KOPT-K1 (cell line): ENCODE data around the gene CUX1.
"Not testable (repeated sequence)": the region's sequence is repeated elsewhere in the genome, so short reads cannot be mapped to it uniquely, and the experiment has no call there.

ENCODE experiments used
- H3K27ac ChIP-seq: fragments of 200-600 bp; sonication (generic); 2 replicates; pipeline ENCODE4 v1.5.1; 2016; ENCODE audit warnings: antibody characterized with exemption, mild to moderate bottlenecking, low read depth, low read length; ENCODE audit not compliant: poor library complexity, severe bottlenecking
- H3K36me3 ChIP-seq: fragments of 200-600 bp; sonication (generic); 2 replicates; pipeline ENCODE4 v1.5.1; 2017; ENCODE audit warnings: antibody characterized with exemption, mild to moderate bottlenecking, low read length, moderate library complexity; ENCODE audit not compliant: insufficient read depth
- H3K9me3 ChIP-seq: fragments of 200-600 bp; sonication (generic); 2 replicates; pipeline ENCODE4 v1.5.1; 2017; ENCODE audit warnings: antibody characterized with exemption, low read length, mild to moderate bottlenecking; ENCODE audit not compliant: insufficient read depth, poor library complexity, severe bottlenecking

Gene CUX1

DNA sequence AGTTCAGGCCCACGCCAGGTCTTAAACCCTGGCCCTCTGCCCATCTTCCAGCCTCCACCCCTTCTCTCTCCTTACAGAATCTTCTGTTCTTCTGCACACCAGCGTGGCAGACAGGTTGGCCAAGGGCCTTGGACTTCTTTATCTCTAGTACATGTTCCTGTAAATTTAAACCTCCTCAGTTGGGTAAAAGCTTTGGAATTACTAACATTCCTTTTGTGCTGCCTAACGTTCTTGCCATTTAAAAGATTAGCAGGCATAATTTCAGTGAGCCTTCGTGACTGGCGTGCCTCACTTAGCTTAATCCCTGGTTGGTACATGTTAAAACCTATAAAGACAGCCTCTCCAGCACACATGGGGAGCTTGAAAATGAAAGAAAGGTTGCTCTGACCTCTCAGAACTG, 192.2 kb downstream of the CUX1 start:
- H3K27ac ChIP-seq: no peak overlapping the region
- H3K36me3 ChIP-seq: 0 out of 2 replicates have a peak, but pooled peaks cover 9% of the 10 kb centered on the region
- H3K9me3 ChIP-seq: no peaks in the 10 kb centered on the region

DNA sequence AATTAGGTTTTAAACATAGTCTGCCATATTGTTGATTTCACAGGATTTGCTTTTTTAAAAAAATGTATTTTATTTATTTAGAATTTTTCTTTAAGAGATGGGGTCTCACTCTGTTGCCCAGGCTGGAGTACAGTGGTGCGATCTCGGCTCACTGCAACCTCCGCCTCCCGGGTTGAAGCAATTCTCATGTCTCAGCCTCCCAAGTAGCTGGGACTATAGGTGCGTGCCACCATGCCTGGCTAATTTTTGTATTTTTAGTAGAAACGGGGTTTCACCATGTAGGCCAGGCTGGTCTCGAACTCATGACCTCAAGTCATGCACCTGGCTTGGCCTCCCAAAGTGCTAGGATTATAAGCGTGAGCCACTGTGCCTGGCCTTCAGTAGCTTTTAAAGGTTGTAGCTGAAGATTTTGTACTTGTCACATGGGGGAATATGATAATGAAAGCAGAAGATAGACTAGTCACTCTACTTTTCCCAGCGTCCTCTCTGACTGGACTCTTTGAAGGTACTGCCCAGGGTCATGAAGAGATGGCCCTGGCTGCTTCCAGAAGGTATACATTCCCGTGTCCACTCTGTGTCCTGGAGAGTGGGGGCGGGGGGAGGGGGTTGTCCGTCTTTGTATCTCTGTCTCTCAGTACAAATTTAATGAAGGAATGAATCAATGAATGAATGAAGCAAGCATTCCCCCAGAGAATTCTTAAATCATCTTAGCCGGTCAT, 194.8 kb downstream of the CUX1 start:
- not testable (repeated sequence) for H3K9me3 ChIP-seq, H3K36me3 ChIP-seq, H3K27ac ChIP-seq

DNA sequence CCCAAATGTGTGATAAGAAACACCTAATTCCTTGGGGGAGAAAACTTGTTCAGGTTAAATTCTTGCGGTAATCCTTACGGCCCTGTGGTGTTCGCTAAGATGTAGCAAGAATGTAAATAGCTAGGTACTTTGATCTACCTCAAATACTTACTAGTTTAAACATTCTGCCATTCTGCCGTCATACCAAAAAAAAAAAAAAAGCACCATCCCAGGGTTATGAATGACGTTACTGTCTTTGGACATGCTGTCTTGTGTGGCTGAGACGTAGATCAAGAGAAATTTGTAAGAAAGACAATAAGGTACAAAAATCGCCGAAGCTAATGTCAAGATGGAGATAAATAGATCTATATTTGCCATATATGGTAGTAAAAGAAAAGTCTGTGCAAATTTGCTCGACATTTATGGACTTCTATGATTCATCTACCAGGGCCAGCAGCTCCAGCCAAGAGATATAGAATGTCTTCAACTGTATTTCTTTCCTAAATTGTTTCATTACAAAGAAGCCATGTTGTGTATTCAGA, 195.6 kb downstream of the CUX1 start:
- H3K36me3 ChIP-seq: 0 out of 2 replicates have a peak, but pooled peaks cover 9% of the 10 kb centered on the region
- no peak overlapping the region for H3K27ac ChIP-seq
- H3K9me3 ChIP-seq: no peaks in the 10 kb centered on the region

DNA sequence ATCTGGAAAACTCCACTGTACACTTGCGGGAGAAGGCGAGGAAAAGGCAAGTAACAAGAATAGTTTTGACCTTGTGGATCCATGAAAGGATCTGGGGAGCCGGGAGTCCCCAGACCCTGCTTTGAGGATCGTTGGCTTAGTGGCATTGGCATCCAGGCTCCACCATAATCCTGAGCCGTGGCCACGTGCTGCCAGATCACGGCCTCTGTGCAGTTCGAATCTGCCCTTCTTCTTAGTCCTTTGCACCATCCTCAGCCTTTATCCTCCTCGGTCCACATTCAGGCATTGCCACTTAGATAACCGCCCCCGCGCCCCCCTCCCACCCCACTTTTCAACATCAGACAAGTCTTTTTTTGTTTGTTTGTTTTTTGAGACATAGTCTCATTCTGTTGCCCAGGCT, 201.4 kb downstream of the CUX1 start:
- Histone ChIP-seq H3K27ac (no peak overlapping the region), H3K36me3 (peaks cover 15% of the 10 kb centered on the region; the same call in 1 of the 2 replicates), H3K9me3 (no peaks in the 10 kb centered on the region)

DNA sequence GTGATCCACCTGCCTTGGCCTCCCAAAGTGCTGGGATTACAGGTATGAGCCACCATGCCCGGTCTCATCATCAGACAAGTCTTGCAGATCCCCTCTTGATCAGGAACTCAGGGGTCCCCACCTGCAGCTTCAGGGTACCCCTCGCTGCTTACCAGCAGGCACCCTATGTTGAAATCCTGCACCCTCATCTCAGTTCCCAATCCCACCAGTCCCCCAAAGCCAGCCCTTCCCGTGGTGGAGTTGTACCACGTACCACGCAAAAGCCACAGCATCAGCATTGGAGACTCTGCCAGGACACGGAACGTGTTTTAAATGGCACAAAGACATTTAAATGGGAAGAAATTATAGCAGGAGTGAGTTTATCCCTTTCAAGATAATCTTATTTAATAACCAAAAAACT, 202.0 kb downstream of the CUX1 start:
- no peaks in the 10 kb centered on the region for H3K9me3 ChIP-seq
- H3K27ac ChIP-seq: no peak overlapping the region

DNA sequence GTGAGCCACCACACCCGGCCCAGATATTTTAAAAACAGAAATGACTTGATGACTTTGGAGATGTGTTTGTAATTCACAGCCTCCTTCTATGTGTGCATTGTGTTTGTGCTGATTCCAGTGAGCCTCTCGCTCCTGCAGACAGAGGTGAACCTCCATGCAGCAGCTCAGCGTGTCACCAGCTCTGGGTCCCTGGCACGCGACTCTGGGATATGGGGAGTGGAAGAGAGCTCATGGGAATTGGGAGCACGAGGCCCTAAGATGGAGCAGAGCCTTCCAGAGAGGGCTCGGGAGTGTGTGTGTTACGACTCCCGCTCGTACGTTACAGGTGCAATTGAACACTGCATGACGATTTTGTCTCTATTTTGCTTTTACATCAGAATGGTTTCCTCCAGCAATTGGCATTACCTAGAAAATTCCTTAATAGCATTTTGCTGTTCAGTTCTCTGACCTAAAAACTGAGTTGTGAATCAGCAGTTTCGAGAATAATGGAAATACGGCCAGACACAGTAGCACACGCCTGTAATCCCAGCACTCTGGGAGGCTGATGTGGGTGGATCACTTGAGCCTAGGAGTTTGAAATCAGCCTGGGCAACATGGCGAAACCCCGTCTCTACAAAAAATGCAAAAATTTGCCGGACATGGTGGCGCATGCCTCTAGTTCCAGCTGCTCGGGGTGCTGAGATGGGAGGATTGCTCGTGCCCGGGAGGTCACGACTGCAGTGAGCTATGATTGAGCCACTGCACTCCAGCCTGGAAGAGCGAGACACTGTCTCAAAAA, 204.6 kb downstream of the CUX1 start:
- Histone ChIP-seq H3K36me3 (peaks cover 9% of the 10 kb centered on the region; the same call in 1 of the 2 replicates), H3K9me3 (no peaks in the 10 kb centered on the region), H3K27ac (no peak overlapping the region)

More for the DNA sequence above, 202.0 kb downstream of the CUX1 start:
- H3K36me3 ChIP-seq: peaks cover 9% of the 10 kb centered on the region; the same call in 1 of the 2 replicates

DNA sequence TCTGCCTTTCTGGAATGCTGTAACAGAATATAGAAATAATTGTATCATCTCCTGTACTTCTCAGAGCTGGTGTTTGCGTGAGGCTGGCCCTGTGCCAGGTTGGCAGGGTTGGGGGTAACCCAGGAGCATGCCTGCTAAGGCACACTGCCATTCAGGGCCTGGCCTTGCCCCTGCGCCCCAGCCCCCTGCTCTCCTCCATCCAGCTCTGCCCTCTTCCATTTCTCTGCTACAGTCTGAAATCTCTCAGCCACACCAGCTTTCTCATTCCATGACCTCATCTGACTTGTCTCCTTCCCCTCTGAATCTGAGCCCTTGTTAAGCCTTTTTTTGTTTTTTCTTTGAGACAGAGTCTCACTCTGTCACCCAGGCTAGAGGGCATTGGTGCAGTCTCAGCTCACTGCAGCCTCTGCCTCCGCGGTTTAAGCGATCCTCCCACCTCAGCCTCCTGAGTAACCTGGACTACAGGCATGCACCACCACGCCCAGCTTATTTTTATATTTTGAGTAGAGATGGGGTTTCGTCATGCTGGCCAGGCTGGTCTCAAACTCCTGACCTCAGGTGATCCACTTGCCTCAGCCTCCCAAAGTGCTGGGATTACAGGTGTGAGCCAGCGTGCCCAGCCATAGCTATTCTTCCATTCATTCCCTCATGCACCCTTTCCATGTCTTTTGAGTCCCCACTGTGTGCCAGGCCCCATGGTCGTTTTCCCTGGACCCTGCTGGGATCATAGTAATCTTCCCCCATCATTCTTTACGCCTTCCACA, 206.8 kb downstream of the CUX1 start:
- peaks cover 13% of the 10 kb centered on the region; the same call in 1 of the 2 replicates for H3K36me3 ChIP-seq
- H3K27ac ChIP-seq: peak overlapping the region; percentile 100
- no peaks in the 10 kb centered on the region for H3K9me3 ChIP-seq

DNA sequence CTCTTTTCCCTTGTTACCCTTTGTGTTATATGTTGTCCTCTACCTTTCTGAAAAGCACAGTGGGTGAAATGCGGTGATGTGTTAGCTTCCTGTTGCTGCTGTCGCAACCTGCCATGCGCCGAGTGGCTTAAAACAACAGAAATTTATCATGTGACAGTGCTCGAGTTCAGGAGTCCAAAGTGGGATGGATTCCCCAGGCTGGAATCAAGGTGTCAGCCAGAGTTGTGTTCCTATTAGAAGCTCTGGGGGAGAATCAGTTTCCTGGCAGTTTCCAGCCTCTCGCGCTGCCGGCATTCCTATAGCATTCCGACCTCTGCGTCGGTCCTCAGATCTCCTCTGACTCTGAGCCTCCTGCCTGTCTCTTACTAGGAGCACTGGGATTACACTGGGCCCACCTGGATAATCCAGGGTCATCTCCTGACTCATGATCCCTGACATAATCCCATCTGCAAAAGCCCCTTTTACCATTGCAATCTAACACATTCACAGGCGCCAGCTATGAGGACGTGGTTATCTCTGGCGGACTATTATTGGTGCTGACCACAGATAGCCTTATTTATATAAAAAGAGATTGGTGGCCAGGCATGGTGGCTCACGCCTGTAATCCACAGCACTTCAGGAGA, 207.5 kb downstream of the CUX1 start:
- Histone ChIP-seq H3K36me3 (peaks cover 20% of the 10 kb centered on the region; the same call in 1 of the 2 replicates), H3K9me3 (no peaks in the 10 kb centered on the region), H3K27ac (peak overlapping the region; percentile 100)

DNA sequence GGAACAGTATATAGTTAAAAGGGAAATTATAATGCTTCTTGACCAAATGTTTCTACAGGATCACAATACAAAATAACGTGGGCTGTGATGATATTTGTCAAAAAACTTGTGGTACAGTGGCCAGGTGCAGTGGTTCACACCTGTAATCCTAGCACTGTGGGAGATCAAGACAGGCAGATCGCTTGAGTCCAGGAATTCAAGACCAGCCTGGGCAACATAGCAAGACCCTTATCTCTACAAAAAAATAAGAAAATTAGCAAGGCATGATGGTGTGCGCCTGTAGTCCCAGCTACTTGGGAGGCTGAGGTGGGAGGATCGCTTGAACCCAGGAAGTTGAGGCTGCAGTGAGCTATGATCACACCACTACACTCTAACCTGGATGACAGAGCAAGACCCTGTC, 208.4 kb downstream of the CUX1 start:
- not testable (repeated sequence) for H3K9me3 ChIP-seq
- Histone ChIP-seq H3K36me3 (peaks cover 22% of the 10 kb centered on the region; the same call in 1 of the 2 replicates), H3K27ac (peak overlapping the region; percentile 100)

DNA sequence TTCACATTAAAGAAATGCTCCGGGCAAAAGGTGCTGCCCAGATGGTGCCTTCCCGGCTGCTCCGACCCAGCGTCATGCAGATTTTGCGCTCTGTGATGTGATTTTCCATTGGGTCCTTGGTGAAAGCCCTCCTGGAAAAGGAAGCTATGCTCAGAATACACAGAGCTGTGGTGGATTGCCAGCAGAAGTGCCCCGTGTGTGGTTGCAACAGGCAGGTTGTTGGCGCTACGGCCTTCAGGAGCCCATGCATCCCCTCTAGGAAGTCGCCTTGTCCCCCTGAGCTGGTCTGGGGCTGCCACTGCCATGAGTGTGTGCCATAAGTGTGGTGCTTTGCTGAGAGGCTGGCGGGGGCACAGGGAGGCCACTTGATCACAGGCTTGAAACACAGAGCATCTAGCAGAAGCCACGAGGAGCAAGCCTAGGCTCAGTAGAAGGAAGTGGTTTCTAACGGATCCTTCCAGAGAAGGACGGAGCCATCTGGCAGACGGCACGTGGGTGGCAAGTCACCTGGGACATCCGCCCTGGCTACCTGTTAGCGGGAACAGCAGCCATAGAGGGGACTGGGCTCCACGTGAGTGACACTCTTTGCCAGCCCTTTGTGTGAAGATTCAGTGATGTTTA, 210.9 kb downstream of the CUX1 start:
- Histone ChIP-seq H3K9me3 (no peaks in the 10 kb centered on the region), H3K27ac (peak overlapping the region; percentile 100), H3K36me3 (0 out of 2 replicates have a peak, but pooled peaks cover 16% of the 10 kb centered on the region)

DNA sequence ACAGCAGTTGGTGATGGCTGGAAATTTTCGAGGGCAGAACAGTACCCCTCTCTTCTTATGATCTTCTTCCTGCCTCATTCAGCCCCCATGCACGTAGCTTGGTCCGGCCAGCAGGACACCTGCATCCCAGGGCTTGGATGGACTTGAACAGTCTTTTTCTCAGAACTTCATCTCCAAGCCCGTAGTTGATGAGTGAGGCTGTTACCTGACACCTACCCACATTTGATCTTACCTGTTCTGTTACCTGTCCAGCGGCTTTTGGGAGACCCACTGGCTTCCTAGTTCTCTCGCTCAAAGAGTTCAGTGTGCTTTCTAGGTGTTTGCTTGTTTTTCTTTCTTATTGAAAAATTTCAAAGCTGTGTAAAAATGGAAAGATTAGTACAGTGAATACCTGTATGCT, 212.2 kb downstream of the CUX1 start:
- peak overlapping the region; percentile 100 for H3K27ac ChIP-seq
- H3K9me3 ChIP-seq: no peaks in the 10 kb centered on the region
- H3K36me3 ChIP-seq: 0 out of 2 replicates have a peak, but pooled peaks cover 16% of the 10 kb centered on the region

DNA sequence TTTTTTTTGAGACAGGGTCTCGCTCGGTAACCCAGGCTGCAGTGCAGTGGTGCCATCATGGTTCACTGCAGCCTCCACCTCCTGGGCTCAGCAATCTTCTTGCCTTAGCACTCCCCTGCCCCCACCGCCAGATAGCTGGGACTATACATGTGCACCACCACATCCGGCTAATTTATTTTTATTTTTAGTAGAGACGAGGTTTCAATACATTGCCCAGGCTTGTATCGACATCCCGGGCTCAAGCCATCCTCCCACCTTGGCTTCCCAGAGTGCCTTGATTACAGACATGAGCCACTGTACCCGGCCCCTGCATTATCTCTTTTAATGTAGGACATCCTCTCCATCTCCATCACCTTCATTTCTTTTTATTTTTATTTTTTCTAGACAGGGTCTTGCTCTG, 213.3 kb downstream of the CUX1 start:
- peak overlapping the region; percentile 100 for H3K27ac ChIP-seq

DNA sequence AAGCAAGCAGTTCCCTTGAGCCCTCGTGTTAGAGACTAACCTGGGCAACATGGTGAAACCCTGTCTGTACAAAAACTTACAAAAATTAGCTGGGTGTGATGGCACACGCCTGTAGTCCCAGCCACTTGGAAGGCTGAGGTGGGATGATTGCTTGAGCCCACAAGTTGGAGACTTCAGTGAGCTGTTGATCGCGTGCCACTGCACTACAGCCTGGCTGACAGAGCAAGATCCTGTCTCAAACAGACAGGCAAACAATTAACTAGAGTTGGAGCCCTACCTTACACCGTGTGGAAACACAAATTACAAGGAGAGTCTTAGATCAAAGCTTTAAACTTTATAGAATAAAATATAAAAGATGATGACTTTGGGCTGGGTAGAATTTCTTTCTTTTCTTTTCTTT, 219.5 kb downstream of the CUX1 start:
- H3K27ac ChIP-seq: no peak overlapping the region
- H3K36me3 ChIP-seq: peaks cover 7% of the 10 kb centered on the region
- no peaks in the 10 kb centered on the region for H3K9me3 ChIP-seq

More for the DNA sequence above, 213.3 kb downstream of the CUX1 start:
- H3K36me3 ChIP-seq: 0 out of 2 replicates have a peak, but pooled peaks cover 16% of the 10 kb centered on the region
- H3K9me3 ChIP-seq: no peaks in the 10 kb centered on the region

DNA sequence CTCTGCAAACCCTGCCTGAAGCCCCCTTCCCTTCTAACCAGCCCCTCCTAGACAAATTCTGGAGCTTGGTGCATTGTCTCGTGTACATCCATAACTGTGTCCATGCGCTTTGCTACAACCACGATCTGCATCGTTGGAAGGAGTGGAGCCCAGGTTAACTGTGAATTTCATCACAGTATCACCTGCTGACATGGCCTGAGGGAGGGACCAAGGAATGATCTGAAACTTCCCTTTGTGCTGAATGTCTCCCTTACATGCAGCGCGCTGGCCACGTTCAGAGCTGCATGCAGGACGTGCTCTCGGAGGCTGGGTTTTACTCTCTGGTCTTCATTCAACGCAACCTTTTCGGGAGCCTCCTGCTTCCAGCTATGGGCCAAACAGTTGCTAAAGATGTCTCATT, 222.3 kb downstream of the CUX1 start:
- H3K9me3 ChIP-seq: no peaks in the 10 kb centered on the region
- no peak overlapping the region for H3K27ac ChIP-seq
- H3K36me3 ChIP-seq: peaks cover 7% of the 10 kb centered on the region
